ENCODE results near the gene RCOR1. TPM values are rescaled to one million over a fixed set of nuclear protein-coding genes. Genes with fewer than 3 reads are reported as not detected.

RCOR1 gene
- total RNA-seq, 4 donors from 2014 or later, result 15.7 to 31.0 (median 25.8) TPM

DNA sequence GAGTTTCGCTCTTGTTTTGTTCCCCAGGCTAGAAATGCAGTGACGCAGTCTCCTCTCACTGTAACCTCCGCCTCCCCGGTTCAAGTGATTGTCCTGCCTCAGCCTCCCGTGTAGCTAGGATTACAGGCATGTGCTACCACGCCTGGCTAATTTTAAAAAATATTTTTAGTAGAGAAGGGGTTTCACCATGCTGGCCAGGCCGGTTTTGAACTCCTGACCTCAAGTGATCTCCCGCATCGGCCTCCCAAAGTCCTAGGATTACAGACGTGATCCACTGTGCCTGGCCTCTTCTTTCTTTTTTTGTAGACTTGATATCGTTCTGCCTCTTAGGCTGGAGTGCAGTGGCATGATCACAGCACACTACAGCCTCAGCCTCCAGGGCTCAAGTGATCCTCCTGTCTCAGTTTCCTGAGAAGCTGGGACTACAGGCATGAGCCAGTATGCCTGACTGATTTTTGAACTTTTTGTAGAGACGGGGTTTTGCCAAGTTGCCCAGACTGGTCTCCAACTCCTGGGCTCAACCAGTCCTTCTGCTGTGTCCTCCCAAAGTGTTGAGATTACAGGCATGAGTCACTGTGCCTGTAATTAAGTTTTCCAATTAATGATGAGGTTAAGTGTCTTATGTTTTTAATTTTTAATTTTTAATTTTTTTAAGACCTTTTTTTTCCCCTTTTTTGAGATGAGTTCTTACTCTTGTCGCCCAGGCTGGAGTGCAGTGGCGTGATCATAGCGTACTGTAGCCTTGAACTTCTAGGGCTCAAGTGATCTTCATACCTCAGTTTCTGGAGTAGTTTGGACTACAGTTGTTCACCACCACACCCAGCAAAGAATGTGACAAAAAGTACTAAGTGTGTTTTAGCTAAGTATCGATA lies 10.2 kb downstream of the RCOR1 start:
- Histone ChIP-seq H3K27me3 (no peaks in the 10 kb centered on the region), H3K9me3 (no peaks in the 10 kb centered on the region), H3K27ac (no peak overlapping the region), H3K4me3 (no peak overlapping the region), H3K36me3 (no peaks in the 10 kb centered on the region), H3K4me1 (peaks cover 0 to 36% (median 13%) of the 10 kb centered on the region in 4 donors)
- TF ChIP-seq EP300 (IDR thresholded peaks at IDR 0.05; ENCODE audit: low read depth), result no peak
- no peak for TF ChIP-seq POLR2AphosphoS5 (IDR thresholded peaks at IDR 0.05)
- TF ChIP-seq, protein P1, sequence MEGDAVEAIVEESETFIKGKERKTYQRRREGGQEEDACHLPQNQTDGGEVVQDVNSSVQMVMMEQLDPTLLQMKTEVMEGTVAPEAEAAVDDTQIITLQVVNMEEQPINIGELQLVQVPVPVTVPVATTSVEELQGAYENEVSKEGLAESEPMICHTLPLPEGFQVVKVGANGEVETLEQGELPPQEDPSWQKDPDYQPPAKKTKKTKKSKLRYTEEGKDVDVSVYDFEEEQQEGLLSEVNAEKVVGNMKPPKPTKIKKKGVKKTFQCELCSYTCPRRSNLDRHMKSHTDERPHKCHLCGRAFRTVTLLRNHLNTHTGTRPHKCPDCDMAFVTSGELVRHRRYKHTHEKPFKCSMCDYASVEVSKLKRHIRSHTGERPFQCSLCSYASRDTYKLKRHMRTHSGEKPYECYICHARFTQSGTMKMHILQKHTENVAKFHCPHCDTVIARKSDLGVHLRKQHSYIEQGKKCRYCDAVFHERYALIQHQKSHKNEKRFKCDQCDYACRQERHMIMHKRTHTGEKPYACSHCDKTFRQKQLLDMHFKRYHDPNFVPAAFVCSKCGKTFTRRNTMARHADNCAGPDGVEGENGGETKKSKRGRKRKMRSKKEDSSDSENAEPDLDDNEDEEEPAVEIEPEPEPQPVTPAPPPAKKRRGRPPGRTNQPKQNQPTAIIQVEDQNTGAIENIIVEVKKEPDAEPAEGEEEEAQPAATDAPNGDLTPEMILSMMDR (IDR thresholded peaks at IDR 0.05), result no peak
- TF ChIP-seq POLR2A (IDR thresholded peaks at IDR 0.05), result no peak
- intact Hi-C loops (cut with DNase I; ENCODE audit: low total_unique reads), result no loop called here
- WGBS, 2 donors (ENCODE audit: low coverage in 1 of 2), result 83 to 89% methylated on average over 10 to 16 of the region's 16 CpGs
- in situ Hi-C loops (cut with MboI; ENCODE audit: low pct_ligation_motif_present in 1 of 4, low pct_unique_long_range_greater_than_20kb in 1 of 4, low sequenced_read_pairs in 3 of 4), result no loop called here
- DNase-seq, result no peak

DNA sequence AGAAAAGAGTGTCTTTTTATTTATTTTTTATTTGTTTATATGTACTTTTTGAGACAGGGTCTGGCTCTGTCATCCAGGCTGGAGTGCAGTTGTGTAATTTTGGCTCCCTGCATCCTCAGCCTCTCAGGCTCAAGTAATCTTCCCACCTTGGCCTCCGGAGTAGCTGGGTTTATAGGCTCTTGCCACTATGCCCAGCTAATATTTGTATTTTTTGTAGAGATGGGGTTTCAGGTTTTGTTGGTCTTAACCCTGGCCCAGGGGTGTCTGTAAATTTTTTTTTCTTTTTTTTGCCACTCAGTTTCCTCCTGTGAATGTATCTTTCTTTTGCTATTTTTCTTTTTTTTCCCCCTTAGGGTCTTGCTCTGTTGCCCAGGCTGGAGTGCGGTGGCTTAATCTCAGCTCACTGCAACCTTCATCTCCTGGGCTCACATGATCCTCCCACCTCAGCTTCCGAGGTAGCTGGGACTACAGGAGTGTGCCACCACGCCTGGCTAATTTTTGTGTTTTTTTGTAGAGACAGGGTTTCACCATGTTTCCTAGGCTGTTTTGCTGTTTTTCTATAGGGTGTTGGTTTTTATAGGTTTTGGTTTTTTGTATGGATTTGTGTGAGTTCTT lies 11.0 kb downstream of the RCOR1 start:
- in situ Hi-C loops (cut with MboI; ENCODE audit: low pct_ligation_motif_present in 1 of 4, low pct_unique_long_range_greater_than_20kb in 1 of 4, low sequenced_read_pairs in 3 of 4), result no loop called here
- 67 to 89% methylated on average over 2 to 4 of the region's 4 CpGs for WGBS, 2 donors (ENCODE audit: low coverage in 1 of 2)
- no peaks in the 10 kb centered on the region for H3K27me3 ChIP-seq
- intact Hi-C loops (cut with DNase I; ENCODE audit: low total_unique reads), result no loop called here
- no peaks in the 10 kb centered on the region for H3K9me3 ChIP-seq
- H3K36me3 ChIP-seq, result no peaks in the 10 kb centered on the region
- H3K4me3 ChIP-seq, result no peak overlapping the region
- no peak overlapping the region for H3K27ac ChIP-seq
- peaks cover 0 to 36% (median 13%) of the 10 kb centered on the region in 4 donors for H3K4me1 ChIP-seq
- DNase-seq, result no peak
- TF ChIP-seq POLR2A (IDR thresholded peaks at IDR 0.05), result no peak
- TF ChIP-seq POLR2AphosphoS5 (IDR thresholded peaks at IDR 0.05), result no peak
- TF ChIP-seq, protein P1 (IDR thresholded peaks at IDR 0.05), result no peak
- no peak for TF ChIP-seq EP300 (IDR thresholded peaks at IDR 0.05; ENCODE audit: low read depth)

DNA sequence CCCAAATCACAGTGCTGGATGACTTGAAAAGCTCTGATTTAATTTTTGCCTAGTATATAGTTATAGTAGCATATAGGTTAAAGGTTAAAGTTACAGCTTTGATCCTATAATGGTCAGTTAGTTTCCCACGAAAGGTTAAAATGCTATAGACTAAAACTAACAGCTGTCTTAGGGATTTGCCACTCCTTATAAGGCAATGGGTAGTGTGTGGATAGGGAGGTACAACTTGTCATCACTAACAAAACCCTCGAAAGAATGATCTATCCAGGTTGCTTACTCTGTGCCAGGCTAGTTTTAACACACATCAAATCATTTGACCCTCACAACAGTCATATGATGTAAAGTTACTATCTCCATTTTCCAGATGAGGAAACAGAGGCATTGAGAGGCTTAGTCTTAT lies 11.7 kb downstream of the RCOR1 start:
- H3K27ac ChIP-seq, result no peak overlapping the region
- WGBS, 2 donors (ENCODE audit: low coverage in 1 of 2), result 77 to 78% methylated on average over 2 of the region's 2 CpGs
- H3K36me3 ChIP-seq, result no peaks in the 10 kb centered on the region
- H3K4me1 ChIP-seq, result peaks cover 0 to 36% (median 13%) of the 10 kb centered on the region in 4 donors
- intact Hi-C loops (cut with DNase I; ENCODE audit: low total_unique reads) (no loop called here), in situ Hi-C loops (cut with MboI; ENCODE audit: low pct_ligation_motif_present in 1 of 4, low pct_unique_long_range_greater_than_20kb in 1 of 4, low sequenced_read_pairs in 3 of 4) (no loop called here)
- no peaks in the 10 kb centered on the region for H3K27me3 ChIP-seq
- no peak overlapping the region for H3K4me3 ChIP-seq
- no peak for DNase-seq
- TF ChIP-seq POLR2A (IDR thresholded peaks at IDR 0.05) (no peak), EP300 (IDR thresholded peaks at IDR 0.05; ENCODE audit: low read depth) (no peak), POLR2AphosphoS5 (IDR thresholded peaks at IDR 0.05) (no peak)
- TF ChIP-seq, protein P1 (IDR thresholded peaks at IDR 0.05), result no peak
- no peaks in the 10 kb centered on the region for H3K9me3 ChIP-seq

- Histone ChIP-seq H3K9me3 (no peaks in the 10 kb centered on the region), H3K27ac (no peak overlapping the region), H3K4me1 (peaks cover 0 to 36% (median 13%) of the 10 kb centered on the region in 4 donors), H3K4me3 (no peak overlapping the region), H3K36me3 (no peaks in the 10 kb centered on the region), H3K27me3 (no peaks in the 10 kb centered on the region)
- in situ Hi-C loops (cut with MboI; ENCODE audit: low pct_ligation_motif_present in 1 of 4, low pct_unique_long_range_greater_than_20kb in 1 of 4, low sequenced_read_pairs in 3 of 4), result no loop called here
- DNase-seq, result no peak
- intact Hi-C loops (cut with DNase I; ENCODE audit: low total_unique reads), result no loop called here
- no peak for TF ChIP-seq POLR2AphosphoS5 (IDR thresholded peaks at IDR 0.05)
- TF ChIP-seq EP300 (IDR thresholded peaks at IDR 0.05; ENCODE audit: low read depth), result no peak
- TF ChIP-seq, protein P1 (IDR thresholded peaks at IDR 0.05), result no peak
- no peak for TF ChIP-seq POLR2A (IDR thresholded peaks at IDR 0.05)
- WGBS, 2 donors (ENCODE audit: low coverage in 1 of 2), result 89 to 90% methylated on average over 2 of the region's 2 CpGs
These were observed 12.6 kb downstream of the RCOR1 start for GRCh38 chr14:102605029-102605428.

Measured in transverse colon (tissue), 4 donors.